ENCODE data around the gene DPYD.

The DPYD gene

GRCh38 chr1:97077221-97077620 is 843.6 kb downstream of the DPYD start:
- FAIRE-seq = no peak

GRCh38 chr1:97074771-97075170 is 846.1 kb downstream of the DPYD start:
- no peak for FAIRE-seq

More at GRCh38 chr1:97077221-97077620, 843.6 kb downstream of the DPYD start:
- DNase-seq (ENCODE audit: insufficient read length, low spot score) = no peak

DNA sequence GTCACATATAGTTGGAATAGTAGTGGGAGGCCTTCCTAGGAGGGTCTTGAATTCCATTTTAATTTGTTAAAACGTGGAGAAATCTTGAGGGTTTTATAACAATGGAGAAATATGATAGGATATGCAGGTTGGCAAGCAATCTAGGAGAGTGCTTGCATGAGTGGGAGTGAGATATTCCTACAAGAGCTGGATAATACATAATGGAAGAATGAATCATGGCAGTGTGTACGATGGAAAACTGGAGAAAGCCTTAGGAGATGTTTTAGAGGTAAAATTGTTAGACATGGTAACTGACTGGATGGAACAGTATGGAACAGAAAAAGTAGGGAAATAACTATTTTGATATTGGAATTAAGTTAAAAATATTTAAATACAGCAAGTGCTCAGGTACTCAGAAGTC is 846.9 kb downstream of the DPYD start:
- DNase-seq (ENCODE audit: insufficient read length, low spot score) (no peak), FAIRE-seq (no peak)

More at GRCh38 chr1:97074771-97075170, 846.1 kb downstream of the DPYD start:
- no peak for DNase-seq (ENCODE audit: insufficient read length, low spot score)

GRCh38 chr1:97073169-97073568 is 847.7 kb downstream of the DPYD start:
- FAIRE-seq = no peak
- DNase-seq (ENCODE audit: insufficient read length, low spot score) = no peak

- DNase-seq (ENCODE audit: insufficient read length, low spot score) = no peak
- FAIRE-seq = no peak
Measured at GRCh38 chr1:97071173-97071572, 849.7 kb downstream of the DPYD start.

GRCh38 chr1:97070376-97070775 is 850.5 kb downstream of the DPYD start:
- no peak for DNase-seq (ENCODE audit: insufficient read length, low spot score)

GRCh38 chr1:97069312-97069711 is 851.5 kb downstream of the DPYD start:
- FAIRE-seq (no peak), DNase-seq (ENCODE audit: insufficient read length, low spot score) (no peak)

More at GRCh38 chr1:97070376-97070775, 850.5 kb downstream of the DPYD start:
- FAIRE-seq = no peak

DNA sequence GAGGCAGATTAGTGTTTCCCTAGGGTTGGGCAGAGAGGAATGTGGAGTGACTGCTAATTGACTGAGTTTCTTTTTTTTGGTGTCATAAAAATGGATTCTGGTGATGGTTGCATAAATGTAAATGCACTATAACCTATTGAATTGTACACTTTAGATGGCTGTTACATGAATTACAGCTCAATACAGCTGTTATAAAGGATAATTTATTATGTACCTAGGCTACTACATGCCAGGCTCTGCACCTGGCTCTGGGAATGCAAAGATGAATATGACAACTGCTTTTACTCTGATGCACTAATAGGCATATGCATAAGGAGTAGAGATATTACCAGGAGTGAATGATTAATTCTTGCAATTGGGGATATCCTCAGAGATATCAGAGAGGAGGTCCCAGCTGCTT is 854.0 kb downstream of the DPYD start:
- FAIRE-seq = no peak

GRCh38 chr1:97063532-97063931 is 857.3 kb downstream of the DPYD start:
- no peak for FAIRE-seq
- DNase-seq (ENCODE audit: insufficient read length, low spot score) = no peak

More for the DNA sequence above, 854.0 kb downstream of the DPYD start:
- DNase-seq (ENCODE audit: insufficient read length, low spot score) = no peak

DNA sequence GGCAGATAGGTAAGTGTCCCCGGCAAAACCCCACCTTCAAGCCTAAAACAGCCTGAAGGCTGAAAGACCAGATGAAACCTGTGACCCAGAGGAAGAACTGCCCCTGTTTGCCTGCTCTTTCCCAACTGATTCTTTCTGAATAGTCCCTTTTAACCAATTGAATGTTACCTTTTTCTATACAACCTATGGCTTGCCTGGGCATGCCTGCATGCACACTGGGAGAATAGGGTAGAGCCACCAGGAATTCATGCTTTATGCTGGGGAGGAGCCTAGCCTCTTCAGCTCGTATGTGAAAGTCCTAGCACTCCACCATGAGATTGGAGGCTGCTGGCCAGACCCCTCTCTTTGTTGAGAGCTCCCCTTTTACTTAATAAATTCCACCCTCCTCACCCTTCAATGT is 859.2 kb downstream of the DPYD start:
- DNase-seq (ENCODE audit: insufficient read length, low spot score) = no peak
- no peak for FAIRE-seq

DNA sequence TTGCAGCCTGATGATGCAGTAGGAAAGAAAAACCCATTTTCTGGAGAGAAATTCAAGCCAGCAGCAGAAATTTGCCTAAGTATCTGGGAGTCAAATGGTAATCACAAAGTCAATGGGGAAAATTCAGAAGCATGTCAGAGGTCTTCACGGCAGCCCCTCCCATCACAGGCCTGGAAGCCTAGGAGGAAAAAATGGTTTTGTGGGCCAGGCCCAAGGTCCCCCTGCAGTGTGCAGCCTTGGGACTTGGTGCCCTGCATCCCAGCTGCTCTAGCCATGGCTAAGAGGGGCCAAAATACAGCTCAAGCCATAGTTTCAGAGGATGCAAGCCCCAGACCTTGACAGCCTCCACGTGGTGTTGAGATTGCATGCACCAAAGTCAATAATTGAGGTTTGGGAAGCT is 864.4 kb downstream of the DPYD start:
- no peak for FAIRE-seq
- DNase-seq (ENCODE audit: insufficient read length, low spot score) = no peak

- no peak for DNase-seq (ENCODE audit: insufficient read length, low spot score)
- no peak for FAIRE-seq
Measured at GRCh38 chr1:97053268-97053667, 867.6 kb downstream of the DPYD start.

DNA sequence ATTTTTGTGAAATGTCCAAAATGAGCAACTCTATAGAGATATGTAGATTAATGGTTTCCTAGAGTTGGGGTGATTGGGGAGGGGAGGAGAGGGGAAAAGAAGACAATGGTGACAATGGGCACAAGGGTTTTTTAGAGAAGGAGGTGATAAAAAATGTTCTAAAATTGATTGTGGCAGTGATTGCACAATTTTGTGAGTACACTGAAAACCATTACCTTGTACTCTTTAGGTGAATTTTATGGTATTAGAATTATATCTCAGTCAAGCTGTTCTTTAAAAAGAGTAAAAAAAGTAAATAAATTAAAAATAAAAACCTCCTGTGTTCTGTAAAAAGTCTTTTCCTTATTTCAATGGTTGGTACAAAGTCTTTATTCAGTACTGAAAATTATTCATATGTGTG is 869.0 kb downstream of the DPYD start:
- DNase-seq (ENCODE audit: insufficient read length, low spot score) (no peak), FAIRE-seq (no peak)

DNA sequence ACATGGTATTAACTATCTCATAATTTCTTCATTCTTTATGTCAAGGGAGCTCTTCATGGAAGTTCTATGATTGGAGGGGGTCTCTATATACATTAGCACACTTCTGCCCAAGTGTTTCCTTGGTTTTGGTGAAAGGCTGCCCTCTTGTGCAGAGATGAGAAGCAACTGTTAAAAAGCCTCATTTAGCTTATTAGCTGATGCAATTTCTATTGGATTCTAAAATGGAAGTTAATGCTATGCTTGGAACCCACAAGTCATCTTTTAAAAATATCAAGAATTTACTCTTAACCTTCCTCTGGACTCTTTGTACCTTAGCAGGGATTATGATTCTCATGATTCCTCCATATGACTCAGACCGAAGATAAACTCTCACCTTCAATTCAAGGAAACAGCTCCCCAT is 870.3 kb downstream of the DPYD start:
- FAIRE-seq = no peak
- DNase-seq (ENCODE audit: insufficient read length, low spot score) = no peak

GRCh38 chr1:97047421-97047793 is 873.4 kb downstream of the DPYD start:
- no peak for FAIRE-seq
- DNase-seq (ENCODE audit: insufficient read length, low spot score) = no peak

- FAIRE-seq = no peak
Measured at GRCh38 chr1:97046765-97047420, 873.9 kb downstream of the DPYD start.

GRCh38 chr1:97044159-97044760 is 876.6 kb downstream of the DPYD start:
- DNase-seq (ENCODE audit: insufficient read length, low spot score) (no peak), FAIRE-seq (no peak)

More at GRCh38 chr1:97046765-97047420, 873.9 kb downstream of the DPYD start:
- DNase-seq (ENCODE audit: insufficient read length, low spot score) = no peak

- FAIRE-seq (no peak), DNase-seq (ENCODE audit: insufficient read length, low spot score) (no peak)
Measured at GRCh38 chr1:97042551-97042950, 878.3 kb downstream of the DPYD start.

DNA sequence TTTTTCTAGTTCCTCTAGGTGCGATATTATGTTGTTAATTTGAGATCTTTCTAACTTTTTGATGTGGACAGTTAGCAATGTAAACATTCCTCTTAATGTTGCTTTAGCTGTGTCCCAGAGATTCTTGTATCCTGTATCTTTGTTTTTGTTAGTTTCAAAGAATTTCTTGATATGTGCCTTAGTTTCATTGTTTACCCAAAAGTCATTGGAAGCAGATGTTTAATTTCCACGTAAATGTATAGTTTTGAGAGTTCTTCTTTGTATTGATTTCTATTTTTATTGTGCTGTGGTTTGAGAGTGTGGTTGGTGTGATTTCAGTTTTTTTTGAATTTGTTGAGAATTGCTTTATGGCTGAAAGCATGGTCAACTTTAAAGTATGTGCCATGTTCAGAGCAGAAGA is 879.8 kb downstream of the DPYD start:
- FAIRE-seq = no peak

DNA sequence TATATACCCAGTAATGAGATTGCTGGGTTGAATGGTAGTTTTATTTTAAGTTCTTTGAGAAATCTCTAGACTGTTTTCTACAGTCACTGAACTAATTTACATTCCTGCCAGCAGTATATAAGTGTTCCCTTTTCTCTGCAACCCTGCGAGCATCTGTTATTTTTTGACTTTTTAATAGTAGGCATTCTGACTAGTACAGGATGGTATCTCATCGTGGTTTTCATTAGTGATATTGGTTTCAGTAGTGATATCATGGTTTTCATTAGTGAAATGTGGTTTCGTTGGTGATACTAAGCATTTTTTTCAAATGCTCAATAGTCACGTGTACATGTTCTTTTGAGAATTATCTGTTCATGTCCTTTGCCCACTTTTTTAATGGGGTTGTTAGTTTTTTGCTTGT is 882.4 kb downstream of the DPYD start:
- no peak for DNase-seq (ENCODE audit: insufficient read length, low spot score)

More for the DNA sequence above, 879.8 kb downstream of the DPYD start:
- no peak for DNase-seq (ENCODE audit: insufficient read length, low spot score)

DNA sequence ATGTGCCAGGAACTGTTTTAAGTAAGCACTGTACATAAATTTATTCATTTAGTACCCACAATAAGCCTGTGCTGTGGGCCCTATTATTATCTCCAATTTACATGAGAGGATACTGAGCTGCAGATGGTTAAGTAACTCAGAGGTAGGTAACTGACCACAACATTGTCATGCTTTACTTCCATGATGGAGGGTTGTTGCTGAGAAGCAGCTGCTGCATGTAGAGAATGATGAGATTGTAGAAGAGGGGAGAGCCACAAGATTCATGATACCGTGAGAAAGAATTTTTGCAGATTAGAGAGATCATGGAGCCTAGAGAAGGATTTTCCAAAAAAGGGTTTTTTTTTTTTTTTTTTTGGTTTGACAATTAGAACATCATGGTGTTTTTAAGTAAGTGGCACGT is 886.2 kb downstream of the DPYD start:
- DNase-seq (ENCODE audit: insufficient read length, low spot score) = no peak
- FAIRE-seq = no peak

More for the DNA sequence above, 882.4 kb downstream of the DPYD start:
- no peak for FAIRE-seq

DNA sequence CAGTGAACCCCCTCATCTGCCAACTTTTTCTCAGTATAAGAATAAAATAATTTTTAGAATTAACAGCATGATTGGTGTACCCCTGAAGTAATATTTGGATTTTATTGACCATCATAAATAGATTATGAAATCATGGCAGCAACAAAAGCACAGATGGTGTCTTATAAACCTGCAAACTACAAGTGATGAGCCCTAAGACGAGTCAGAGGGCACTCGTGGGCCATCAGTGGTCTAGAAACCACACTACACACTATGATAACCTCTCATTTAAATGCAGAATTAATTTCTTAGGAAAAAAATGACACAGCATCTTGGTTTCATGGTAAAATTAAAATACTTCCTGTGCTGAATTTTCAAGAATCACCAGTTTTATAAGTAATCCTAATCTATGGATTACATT is 886.9 kb downstream of the DPYD start:
- FAIRE-seq = no peak

More for the DNA sequence above, 886.9 kb downstream of the DPYD start:
- DNase-seq (ENCODE audit: insufficient read length, low spot score) = no peak
